ENCODE data around the gene KLHL21. TPM values are rescaled to one million over a fixed set of nuclear protein-coding genes. Genes with fewer than 3 reads are reported as not detected.

The KLHL21 gene
- total RNA-seq, 2 experiments from 2014 or later, result 39.0 to 42.0 TPM

DNA sequence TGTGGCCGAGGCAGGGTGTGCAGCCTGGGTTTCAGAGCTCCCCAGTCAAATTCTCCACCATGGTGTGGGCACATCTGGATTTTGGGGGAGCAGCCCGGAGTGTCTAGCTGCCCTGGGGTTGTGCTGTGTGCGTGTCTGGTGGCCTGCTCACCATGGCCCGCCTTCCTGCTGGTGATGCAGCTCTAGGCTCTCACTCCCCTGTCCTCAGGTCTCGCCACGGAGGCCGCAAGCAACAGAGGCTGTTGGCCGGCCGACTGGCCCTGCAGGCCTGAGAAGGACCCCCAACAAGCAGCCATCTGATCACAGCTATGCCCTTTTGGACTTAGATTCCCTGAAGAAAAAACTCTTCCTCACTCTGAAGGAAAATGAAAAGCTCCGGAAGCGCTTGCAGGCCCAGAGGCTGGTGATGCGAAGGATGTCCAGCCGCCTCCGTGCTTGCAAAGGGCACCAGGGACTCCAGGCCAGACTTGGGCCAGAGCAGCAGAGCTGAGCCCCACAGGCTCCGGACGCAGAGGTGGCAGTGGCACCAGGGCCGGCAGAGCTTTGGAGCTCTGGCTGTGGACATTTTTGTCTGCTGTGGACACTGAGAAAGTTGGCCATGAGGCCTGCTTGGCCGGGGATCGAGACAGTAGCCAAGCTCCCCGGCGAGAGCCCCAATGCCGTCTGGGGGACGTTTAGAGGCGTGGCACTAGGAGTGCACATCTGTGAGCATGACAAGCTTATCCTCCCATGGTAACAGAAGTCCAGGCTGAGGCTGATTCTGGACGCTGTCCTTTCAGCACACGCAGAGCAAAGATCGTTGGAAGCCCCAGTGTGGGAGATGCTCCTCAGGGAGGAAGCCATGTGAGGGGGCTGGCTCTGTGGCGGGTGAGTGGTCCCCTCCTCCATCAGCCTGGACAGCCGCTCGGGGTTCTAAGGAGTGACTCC is 30.2 kb upstream of the KLHL21 start:
- H3K36me3 Mint-ChIP-seq, result peaks cover 9% of the 10 kb centered on the region
- H3K27ac Mint-ChIP-seq, result no peak overlapping the region
- POLR2A ChIA-PET, result no interaction called here

DNA sequence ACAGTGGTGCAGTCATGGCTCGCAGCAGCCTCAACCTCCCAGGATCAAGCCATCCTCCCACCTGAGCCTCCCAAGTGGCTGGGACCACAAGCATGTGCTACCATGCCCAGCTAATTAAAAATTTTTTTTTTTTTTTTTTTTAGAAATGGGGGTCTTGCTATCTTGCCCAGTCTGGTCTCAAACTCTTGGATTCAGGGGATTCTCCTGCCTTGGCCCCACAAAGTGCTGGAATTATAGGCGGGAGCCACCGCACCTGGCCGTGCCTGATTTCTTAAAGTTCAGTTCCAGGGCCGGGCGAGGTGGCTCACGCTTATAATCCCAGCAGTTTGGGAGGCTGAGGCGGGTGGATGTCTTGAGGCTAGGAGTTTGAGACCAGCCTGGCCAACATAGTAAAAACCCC is 28.4 kb upstream of the KLHL21 start:
- POLR2A ChIA-PET, result interaction anchor here (0.6 kb wide), 1 partner anchor 95 kb away, joined by 3 read pairs; no protein-coding TSS in a partner anchor
- H3K36me3 Mint-ChIP-seq, result peaks cover 12% of the 10 kb centered on the region
- ATAC-seq (ENCODE audit: low read depth) (no peak), DNase-seq (no peak)
- H3K9me3 Mint-ChIP-seq, result no peaks in the 10 kb centered on the region
- H3K4me1 Mint-ChIP-seq, result peaks cover 21% of the 10 kb centered on the region
- no peak overlapping the region for H3K4me3 Mint-ChIP-seq
- no peak overlapping the region for H3K27ac Mint-ChIP-seq
- H3K27me3 Mint-ChIP-seq, result no peaks in the 10 kb centered on the region

More for the DNA sequence above, 30.2 kb upstream of the KLHL21 start:
- no peak for DNase-seq
- Mint-ChIP-seq H3K4me3 (no peak overlapping the region), H3K4me1 (peaks cover 4% of the 10 kb centered on the region), H3K27me3 (no peaks in the 10 kb centered on the region), H3K9me3 (no peaks in the 10 kb centered on the region)
- no peak for ATAC-seq (ENCODE audit: low read depth)

DNA sequence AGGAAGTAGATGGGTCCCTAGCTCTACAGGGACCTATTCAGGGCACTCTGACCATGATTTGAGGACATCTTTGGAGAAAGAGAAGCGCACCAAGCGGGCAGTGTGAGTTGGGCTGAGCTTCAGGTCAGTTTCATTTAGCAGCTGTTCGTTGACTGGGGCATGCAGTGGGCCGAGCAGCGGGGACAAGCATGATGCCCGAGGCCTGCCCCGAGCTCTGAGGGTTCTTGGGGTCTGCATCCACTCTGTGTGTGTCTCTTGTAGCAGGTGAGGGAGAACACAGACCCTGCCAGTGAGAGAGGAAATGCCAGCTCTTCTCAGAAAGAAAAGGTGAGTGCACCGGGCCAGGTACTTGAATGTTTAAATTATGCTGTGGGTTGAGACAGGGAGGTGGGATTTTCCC is 27.4 kb upstream of the KLHL21 start:
- H3K9me3 Mint-ChIP-seq, result no peaks in the 10 kb centered on the region
- ATAC-seq (ENCODE audit: low read depth) (no peak), DNase-seq (no peak)
- H3K36me3 Mint-ChIP-seq, result peaks cover 12% of the 10 kb centered on the region
- no peaks in the 10 kb centered on the region for H3K27me3 Mint-ChIP-seq
- POLR2A ChIA-PET, result no interaction called here
- H3K4me1 Mint-ChIP-seq, result peaks cover 22% of the 10 kb centered on the region
- H3K4me3 Mint-ChIP-seq, result no peak overlapping the region
- peak overlapping the region; percentile 9 for H3K27ac Mint-ChIP-seq

DNA sequence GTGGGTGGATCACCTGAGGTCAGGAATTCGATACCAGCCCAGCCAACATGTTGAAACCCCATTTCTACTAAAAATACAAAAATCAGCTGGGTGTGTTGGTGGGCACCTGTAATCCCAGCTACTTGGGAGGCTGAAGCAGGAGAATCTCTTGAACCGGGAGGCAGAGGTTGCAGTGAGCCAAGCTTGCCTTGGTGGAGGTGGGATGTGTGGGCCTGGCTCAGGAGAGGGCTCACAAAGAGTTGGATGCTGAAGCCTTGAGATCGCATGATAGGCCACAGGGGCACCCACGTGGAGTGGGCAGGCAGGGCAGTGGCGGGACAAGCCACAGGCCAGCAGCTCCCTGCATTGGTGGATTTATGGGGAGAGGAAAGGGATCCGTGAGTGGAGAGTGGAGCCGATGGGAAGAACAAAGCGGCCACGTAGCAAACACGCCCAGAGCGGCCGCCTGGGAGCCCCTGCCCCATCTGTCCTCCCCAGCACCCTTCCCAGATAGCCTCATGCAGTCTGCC is 26.4 kb upstream of the KLHL21 start:
- Mint-ChIP-seq H3K4me3 (no peak overlapping the region), H3K27me3 (no peaks in the 10 kb centered on the region), H3K9me3 (no peaks in the 10 kb centered on the region), H3K36me3 (peaks cover 12% of the 10 kb centered on the region), H3K4me1 (peaks cover 26% of the 10 kb centered on the region), H3K27ac (no peak overlapping the region)
- ATAC-seq (ENCODE audit: low read depth), result no peak
- POLR2A ChIA-PET, result no interaction called here
- no peak for DNase-seq

DNA sequence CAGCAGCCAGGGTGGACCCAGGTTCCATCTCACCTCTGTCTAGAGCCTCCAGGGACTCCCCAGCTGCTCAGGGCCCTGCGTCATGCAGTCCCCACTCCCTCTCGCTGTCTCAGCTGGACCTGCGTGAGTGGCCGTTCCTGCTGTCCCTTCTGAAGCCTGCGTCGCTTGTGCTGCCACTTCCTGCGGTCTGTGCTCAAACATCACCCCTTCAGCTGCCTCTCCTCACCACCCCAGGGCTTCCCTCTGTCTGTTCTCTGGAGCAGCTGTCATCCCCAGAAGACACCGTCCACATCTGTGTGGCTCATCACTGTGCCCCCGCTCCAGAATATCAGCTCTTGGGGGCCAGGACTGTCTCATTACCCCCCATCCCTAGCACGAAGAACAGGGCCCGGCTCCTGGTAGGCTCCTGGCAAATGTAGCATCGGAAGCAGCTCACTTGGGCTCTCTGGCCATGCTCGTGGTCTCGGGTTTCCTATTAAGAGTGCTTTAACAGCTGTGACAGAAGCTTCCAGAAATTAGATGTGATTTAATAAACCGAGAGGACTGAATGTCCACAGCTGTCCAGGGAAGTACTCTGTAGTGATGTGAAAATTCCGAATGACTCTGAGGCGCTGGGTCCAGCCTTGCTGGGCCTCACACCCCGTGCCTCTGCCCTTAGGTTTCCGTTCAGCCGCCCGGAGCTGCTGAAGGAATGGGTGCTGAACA is 25.3 kb upstream of the KLHL21 start:
- DNase-seq, result no peak
- Mint-ChIP-seq H3K36me3 (peaks cover 14% of the 10 kb centered on the region), H3K9me3 (no peaks in the 10 kb centered on the region), H3K27me3 (no peaks in the 10 kb centered on the region), H3K4me1 (peaks cover 29% of the 10 kb centered on the region), H3K4me3 (peak overlapping the region; percentile 48), H3K27ac (peak overlapping the region; percentile 65)
- ATAC-seq (ENCODE audit: low read depth), result no peak
- POLR2A ChIA-PET, result no interaction called here

DNA sequence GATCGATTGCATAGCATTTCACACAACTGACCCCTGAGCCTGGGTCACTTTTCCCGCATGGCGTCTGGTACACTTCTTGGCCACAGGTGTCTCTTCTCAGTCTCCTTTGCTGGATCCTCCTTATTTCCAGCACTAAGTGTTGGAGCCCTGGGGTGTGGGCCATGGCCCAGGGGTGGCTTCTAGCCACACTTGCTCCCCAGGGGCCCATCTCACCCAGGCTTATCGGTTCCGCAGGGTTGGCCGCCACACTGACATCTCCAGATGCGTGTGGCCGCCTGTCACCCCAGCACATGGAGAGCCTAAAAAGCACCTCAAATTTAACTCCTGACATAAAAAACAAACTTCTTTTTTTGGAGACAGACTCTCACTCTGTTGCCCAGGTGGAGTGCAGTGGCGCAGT is 24.4 kb upstream of the KLHL21 start:
- Mint-ChIP-seq H3K27ac (no peak overlapping the region), H3K4me3 (peak overlapping the region; percentile 91), H3K4me1 (peaks cover 29% of the 10 kb centered on the region), H3K36me3 (peaks cover 18% of the 10 kb centered on the region), H3K9me3 (no peaks in the 10 kb centered on the region), H3K27me3 (no peaks in the 10 kb centered on the region)
- ATAC-seq (ENCODE audit: low read depth) (no peak), DNase-seq (no peak)
- POLR2A ChIA-PET, result no interaction called here

DNA sequence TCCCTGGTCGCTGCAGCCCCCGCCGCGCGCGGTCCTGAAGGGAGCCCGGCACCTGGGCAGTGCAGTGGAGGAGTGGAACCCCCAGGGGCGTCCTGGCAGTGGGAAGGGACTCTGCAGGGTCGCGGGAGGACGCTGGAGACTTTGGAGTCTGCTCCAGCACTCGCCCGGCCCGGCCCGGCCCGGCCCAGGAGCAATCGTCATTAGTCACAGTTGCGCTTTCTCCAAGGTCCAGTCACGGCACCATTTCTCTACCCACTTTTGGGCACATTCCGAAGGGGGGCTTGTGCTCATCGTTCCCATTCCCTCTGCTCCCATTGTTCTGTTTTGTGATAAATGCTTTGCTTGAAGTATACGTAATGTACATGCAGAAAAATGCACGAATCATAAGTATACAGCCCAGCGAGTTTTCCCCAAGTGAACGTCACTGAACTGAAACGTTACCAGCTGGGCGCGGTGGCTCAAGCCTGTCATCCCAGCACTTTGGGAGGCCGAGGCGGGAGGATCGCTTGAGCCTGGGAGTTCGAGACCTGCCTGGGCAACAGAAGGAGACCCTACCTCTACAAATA is 23.0 kb upstream of the KLHL21 start:
- ATAC-seq (ENCODE audit: low read depth) (no peak), DNase-seq (no peak)
- Mint-ChIP-seq H3K9me3 (no peaks in the 10 kb centered on the region), H3K27ac (peak overlapping the region; percentile 86), H3K27me3 (no peaks in the 10 kb centered on the region), H3K4me1 (peaks cover 29% of the 10 kb centered on the region), H3K4me3 (peak overlapping the region; percentile 91), H3K36me3 (peaks cover 18% of the 10 kb centered on the region)
- POLR2A ChIA-PET, result interaction anchor here (0.7 to 1.4 kb wide), 3 partner anchors 21 to 80 kb away, joined by 3 to 6 read pairs (median 3); no protein-coding TSS in a partner anchor

DNA sequence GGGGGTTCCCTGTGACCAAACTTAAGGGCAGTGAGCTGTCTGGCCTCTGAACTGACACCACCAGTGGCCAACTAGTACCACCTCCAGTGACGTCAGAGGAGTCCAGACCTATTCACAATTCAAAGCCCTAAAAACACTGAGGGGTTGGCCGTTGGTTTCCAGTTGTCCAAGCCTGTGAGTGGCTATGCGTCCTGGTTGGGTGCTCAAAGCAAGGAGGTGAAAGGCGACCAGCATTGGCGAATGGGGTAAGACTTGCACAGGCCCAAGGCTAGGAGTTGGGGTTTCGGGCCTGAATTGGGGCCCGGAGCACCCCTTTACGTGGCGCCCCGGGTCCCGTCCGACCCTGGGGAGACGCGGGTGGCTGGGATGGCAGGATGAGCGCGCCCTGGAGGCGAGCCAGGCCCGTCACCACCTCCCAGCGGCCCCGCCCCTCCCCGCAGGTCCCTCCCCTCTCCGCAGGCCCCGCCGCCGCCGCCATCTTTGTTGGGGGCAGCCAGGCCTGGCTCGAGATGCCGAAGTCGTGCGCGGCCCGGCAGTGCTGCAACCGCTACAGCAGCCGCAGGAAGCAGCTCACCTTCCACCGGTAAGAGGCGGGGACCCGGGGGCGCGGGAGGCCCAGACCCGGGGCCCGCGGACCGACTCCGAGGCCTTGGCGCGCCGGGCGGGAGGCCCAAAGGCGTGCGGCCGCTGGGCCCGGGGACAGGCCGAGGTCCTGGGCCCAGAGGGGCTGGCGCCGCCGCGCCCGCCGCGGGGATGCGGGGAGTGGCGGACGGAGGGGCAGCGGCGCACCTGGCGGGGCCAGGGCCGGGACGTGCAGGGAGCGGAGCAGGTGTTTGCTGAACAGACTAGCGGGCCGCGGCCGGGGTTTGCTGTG is 22.3 kb upstream of the KLHL21 start, which contains the start of gene THAP3:
THAP3 (plus strand) TSS at position 159 of the 874 bp plus-strand sequence; CDS start at position 510, 351 bp downstream.
- H3K36me3 Mint-ChIP-seq, result peaks cover 20% of the 10 kb centered on the region

DNA sequence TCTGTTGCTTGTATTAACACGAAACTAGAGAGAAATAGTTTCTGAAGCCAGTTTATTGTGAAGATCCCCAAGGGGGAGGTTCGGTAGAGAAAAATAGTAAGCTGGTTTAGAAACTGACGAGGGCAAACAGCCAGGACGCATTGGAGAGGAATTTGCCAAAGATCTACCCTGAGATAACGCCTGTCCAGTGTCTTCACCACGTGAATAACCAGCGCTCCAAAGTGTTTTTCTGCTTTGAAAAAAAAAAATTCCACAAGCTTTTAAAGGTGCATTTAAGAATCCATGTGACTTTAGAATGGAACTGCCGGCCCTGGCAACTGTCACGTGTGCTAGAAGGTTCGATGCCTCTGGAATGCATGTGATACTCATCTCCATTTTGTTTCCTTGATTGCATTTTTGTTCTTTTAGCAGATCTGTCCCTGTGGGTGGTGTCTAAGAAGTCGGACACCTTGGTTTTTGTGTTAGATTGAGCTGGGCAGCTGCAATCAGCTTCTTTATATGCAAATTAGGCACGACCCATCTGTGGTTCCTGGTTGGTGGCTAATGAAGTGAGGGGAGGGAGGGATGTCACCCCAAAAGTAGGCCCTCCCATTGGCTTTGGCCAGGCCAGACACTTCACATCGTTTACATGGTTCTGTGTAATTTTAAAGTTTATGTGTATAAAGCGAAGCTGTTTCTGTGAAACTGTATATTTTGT is 20.7 kb upstream of the KLHL21 start:
- H3K27me3 Mint-ChIP-seq, result no peaks in the 10 kb centered on the region
- ATAC-seq (ENCODE audit: low read depth), result no peak
- H3K4me3 Mint-ChIP-seq, result no peak overlapping the region
- H3K4me1 Mint-ChIP-seq, result peaks cover 28% of the 10 kb centered on the region
- H3K9me3 Mint-ChIP-seq, result no peaks in the 10 kb centered on the region
- POLR2A ChIA-PET, result interaction anchor here (0.6 to 1.9 kb wide), 3 partner anchors 21 to 162 kb away, joined by 3 to 5 read pairs (median 3); partner anchors contain the start of gene KLHL21
- H3K36me3 Mint-ChIP-seq, result peaks cover 22% of the 10 kb centered on the region
- no peak for DNase-seq
- H3K27ac Mint-ChIP-seq, result no peak overlapping the region

More for the DNA sequence above, 22.3 kb upstream of the KLHL21 start, which contains the start of gene THAP3:
- H3K27ac Mint-ChIP-seq, result peak within 1 kb of the TSS; percentile 86
- peak; percentile 90 for DNase-seq
- peak within 1 kb of the TSS; percentile 91 for H3K4me3 Mint-ChIP-seq
- POLR2A ChIA-PET, result interaction anchor here (0.7 to 1.9 kb wide), 6 partner anchors 20 to 125 kb away, joined by 3 to 6 read pairs (median 4); partner anchors contain the start of gene KLHL21
- H3K27me3 Mint-ChIP-seq, result no peaks in the 10 kb centered on the region
- peaks cover 29% of the 10 kb centered on the region for H3K4me1 Mint-ChIP-seq
- H3K9me3 Mint-ChIP-seq, result no peaks in the 10 kb centered on the region
- peak; percentile 95 for ATAC-seq (ENCODE audit: low read depth)

DNA sequence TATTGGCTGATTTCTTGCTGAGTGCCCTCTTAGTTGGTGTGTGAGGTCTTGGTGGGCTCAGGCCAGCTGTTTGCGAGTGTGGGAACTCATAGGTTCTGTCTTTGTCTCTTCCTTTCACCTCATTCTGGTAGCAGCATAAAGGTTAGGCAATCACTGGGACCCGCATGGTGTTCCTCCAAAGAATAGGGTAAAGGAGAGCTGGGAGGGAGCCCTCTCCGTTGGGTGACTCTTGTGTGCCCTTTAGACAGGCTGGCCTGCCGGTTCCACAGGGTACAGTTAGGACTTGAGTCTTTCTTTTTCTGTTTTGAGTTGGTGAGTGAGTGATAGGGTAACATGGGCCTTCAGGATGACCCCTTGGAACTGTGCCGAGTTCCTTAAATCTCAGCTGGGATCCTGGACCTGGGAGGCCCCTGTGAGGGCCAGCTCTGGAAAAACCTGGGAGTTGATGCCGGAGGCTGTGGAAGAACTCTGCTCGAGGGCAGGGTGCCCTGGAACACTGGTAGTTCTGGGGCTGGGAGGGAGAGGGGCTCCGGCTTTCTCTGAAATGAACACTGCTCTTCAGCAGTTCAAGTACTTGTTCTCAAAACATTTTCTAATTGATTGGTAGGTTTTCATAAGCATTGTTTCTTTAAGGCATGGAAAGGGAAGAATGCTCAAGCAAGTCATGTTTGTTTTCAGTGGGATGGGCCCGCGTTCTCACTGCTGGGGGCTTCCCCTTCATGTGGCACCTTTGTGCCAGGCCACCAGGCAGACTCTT is 19.9 kb upstream of the KLHL21 start:
- H3K27me3 Mint-ChIP-seq, result no peaks in the 10 kb centered on the region
- no peak overlapping the region for H3K4me3 Mint-ChIP-seq
- H3K27ac Mint-ChIP-seq, result no peak overlapping the region
- POLR2A ChIA-PET, result no interaction called here
- peaks cover 23% of the 10 kb centered on the region for H3K4me1 Mint-ChIP-seq
- ATAC-seq (ENCODE audit: low read depth) (no peak), DNase-seq (no peak)
- H3K9me3 Mint-ChIP-seq, result no peaks in the 10 kb centered on the region
- peaks cover 18% of the 10 kb centered on the region for H3K36me3 Mint-ChIP-seq
